Kidney (tissue), 14 donors: Measurements from ENCODE around the gene TXLNA. TPM values are rescaled to one million over a fixed set of nuclear protein-coding genes. Genes with fewer than 3 reads are reported as not detected.

ENCODE experiments used
- DNase-seq, 5 donors: peaks; one replicate each; pipeline ENCODE4 v3.0.0-alpha.2; 2013 to 2020
- FAIRE-seq: peaks from 2 replicates; lab custom pipeline; 2012; peaks lifted over from hg19 to GRCh38; lab: Jason Lieb, UNC
- H3K27ac ChIP-seq, 2 donors: one replicate each; pipeline ENCODE4 v1.7.0; 2013; ENCODE audit warnings: low read depth in 2 of 2, low read length in 2 of 2, inconsistent platforms in 1 of 2
- H3K27me3 ChIP-seq: one replicate; pipeline ENCODE4 v1.7.1; 2013; ENCODE audit warnings: low read length, inconsistent platforms; ENCODE audit not compliant: control insufficient read depth, insufficient read depth
- H3K36me3 ChIP-seq, 3 donors: one replicate each; pipeline versions ENCODE4 v1.7.0 to v1.7.1; 2013; ENCODE audit warnings: low read length in 3 of 3, control low read depth in 1 of 3, inconsistent platforms in 1 of 3; ENCODE audit not compliant: insufficient read depth in 3 of 3, control insufficient read depth in 2 of 3
- H3K4me1 ChIP-seq, 3 donors: one replicate each; pipeline versions ENCODE4 v1.7.0 to v1.7.1; 2013; ENCODE audit warnings: low read length in 3 of 3, inconsistent platforms in 1 of 3, low read depth in 1 of 3; ENCODE audit not compliant: control insufficient read depth in 2 of 3, insufficient read depth in 2 of 3
- H3K4me3 ChIP-seq, 3 donors: one replicate each; pipeline versions ENCODE4 v1.7.0 to v1.8.1; 2013; ENCODE audit warnings: low read length in 3 of 3, control low read depth in 1 of 3, inconsistent platforms in 1 of 3
- H3K9ac ChIP-seq, 3 donors: one replicate each; pipeline versions ENCODE4 v1.7.0 to v1.7.1; 2013; ENCODE audit warnings: low read length in 3 of 3, control low read depth in 1 of 3, inconsistent platforms in 1 of 3
- H3K9me3 ChIP-seq, 3 donors: one replicate each; pipeline versions ENCODE4 v1.7.0 to v1.7.1; 2013; ENCODE audit warnings: low read length in 3 of 3, control low read depth in 1 of 3, inconsistent platforms in 1 of 3; ENCODE audit not compliant: control insufficient read depth in 2 of 3, insufficient read depth in 1 of 3
- CTCF ChIP-seq: IDR thresholded peaks from 3 replicates; pipeline ENCODE4 v1.5.1; 2012; ENCODE audit warnings: mild to moderate bottlenecking, moderate library complexity, borderline replicate concordance; ENCODE audit not compliant: insufficient read depth; ENCODE audit errors: extremely low read depth
- intact Hi-C: fragments of 100-400 bp; cut with DNase I; formaldehyde crosslinking; loops from one replicate; pipeline ENCODE4 v1.11.1; 2022
- polyA plus RNA-seq: library from polyadenylated mRNA; stranded (reverse); fragments of 350-450 nt; fragmentation: Illumina TruSeq; extraction: RNeasy Lipid Tissue Mini Kit (QIAGEN cat#74804); gene quantifications from one replicate; pipeline ENCODE4 v1.2.3, GENCODE V29; 2014; ENCODE audit warnings: low read depth, low replicate concordance; ENCODE audit not compliant: insufficient read depth
- total RNA-seq: library from RNA; stranded (reverse); fragmentation: NEBNext Ultra II Directional; extraction: Animal tissue kit (Norgen Biotek cat#: 25700); gene quantifications from one replicate; pipeline ENCODE4 v1.2.1, GENCODE V29; 2021
- donor health status: control.
- donor health status: control.
- donor health status: control.
- donor health status: control.
- donor health status: control.
- donor health status: DM: yes; HTN: yes; CAD: no.
- donor health status: Normal renal cell carcinoma (clear cell type).

The TXLNA gene
- total and polyA plus RNA-seq, 2 donors from 2014 or later, result 19.9 to 58.6 TPM

- intact Hi-C loops, result no loop called here
- Histone ChIP-seq H3K4me3 (no peak overlapping the region), H3K4me1 (peaks cover 6 to 28% (median 22%) of the 10 kb centered on the region in 3 donors), H3K36me3 (peaks cover 4 to 29% (median 25%) of the 10 kb centered on the region in 3 donors), H3K27me3 (no peaks in the 10 kb centered on the region), H3K9me3 (no peaks in the 10 kb centered on the region), H3K9ac (no peak overlapping the region), H3K27ac (no peak overlapping the region)
- DNase-seq, result no peak
- no peak for TF ChIP-seq CTCF
- no peak for FAIRE-seq
Observed at GRCh38 chr1:32224285-32224684, 44.8 kb downstream of the TXLNA start.

- peaks cover 0 to 3% (median 0%) of the 10 kb centered on the region in 3 donors for H3K4me1 ChIP-seq
- no peaks in the 10 kb centered on the region for H3K27me3 ChIP-seq
- H3K36me3 ChIP-seq, result peaks cover 2 to 37% (median 31%) of the 10 kb centered on the region in 3 donors
- no peak overlapping the region for H3K27ac ChIP-seq
- H3K9ac ChIP-seq, result no peak overlapping the region
- no peak for FAIRE-seq
- H3K9me3 ChIP-seq, result no peaks in the 10 kb centered on the region
- DNase-seq, result no peak
- no peak for TF ChIP-seq CTCF
- no peak overlapping the region for H3K4me3 ChIP-seq
- intact Hi-C loops, result no loop called here
Observed at GRCh38 chr1:32228771-32229170, 49.3 kb downstream of the TXLNA start.

GRCh38 chr1:32231843-32232432 is 52.5 kb downstream of the TXLNA start:
- no peak overlapping the region for H3K4me3 ChIP-seq
- H3K9ac ChIP-seq, result no peak overlapping the region
- no peaks in the 10 kb centered on the region for H3K27me3 ChIP-seq
- no peaks in the 10 kb centered on the region for H3K9me3 ChIP-seq
- no peak for DNase-seq
- no peak for TF ChIP-seq CTCF
- no peak overlapping the region for H3K27ac ChIP-seq
- FAIRE-seq, result no peak
- intact Hi-C loops, result no loop called here
- peaks cover 0 to 26% (median 20%) of the 10 kb centered on the region in 3 donors for H3K36me3 ChIP-seq
- H3K4me1 ChIP-seq, result no peaks in the 10 kb centered on the region
